Camera-type eye (tissue), 1 donor: ENCODE measurements around the gene RTF2. TPM values are rescaled to one million over a fixed set of nuclear protein-coding genes. Genes with fewer than 3 reads are reported as not detected.

ENCODE experiments used
- total RNA-seq: library from RNA; depleted of rRNA; stranded (reverse); fragments of >200 nt; gene quantifications from one replicate; pipeline ENCODE4 v1.2.3, GENCODE V29; 2014

Gene RTF2, protein sequence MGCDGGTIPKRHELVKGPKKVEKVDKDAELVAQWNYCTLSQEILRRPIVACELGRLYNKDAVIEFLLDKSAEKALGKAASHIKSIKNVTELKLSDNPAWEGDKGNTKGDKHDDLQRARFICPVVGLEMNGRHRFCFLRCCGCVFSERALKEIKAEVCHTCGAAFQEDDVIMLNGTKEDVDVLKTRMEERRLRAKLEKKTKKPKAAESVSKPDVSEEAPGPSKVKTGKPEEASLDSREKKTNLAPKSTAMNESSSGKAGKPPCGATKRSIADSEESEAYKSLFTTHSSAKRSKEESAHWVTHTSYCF
- total RNA-seq = 66.9 TPM

DNA sequence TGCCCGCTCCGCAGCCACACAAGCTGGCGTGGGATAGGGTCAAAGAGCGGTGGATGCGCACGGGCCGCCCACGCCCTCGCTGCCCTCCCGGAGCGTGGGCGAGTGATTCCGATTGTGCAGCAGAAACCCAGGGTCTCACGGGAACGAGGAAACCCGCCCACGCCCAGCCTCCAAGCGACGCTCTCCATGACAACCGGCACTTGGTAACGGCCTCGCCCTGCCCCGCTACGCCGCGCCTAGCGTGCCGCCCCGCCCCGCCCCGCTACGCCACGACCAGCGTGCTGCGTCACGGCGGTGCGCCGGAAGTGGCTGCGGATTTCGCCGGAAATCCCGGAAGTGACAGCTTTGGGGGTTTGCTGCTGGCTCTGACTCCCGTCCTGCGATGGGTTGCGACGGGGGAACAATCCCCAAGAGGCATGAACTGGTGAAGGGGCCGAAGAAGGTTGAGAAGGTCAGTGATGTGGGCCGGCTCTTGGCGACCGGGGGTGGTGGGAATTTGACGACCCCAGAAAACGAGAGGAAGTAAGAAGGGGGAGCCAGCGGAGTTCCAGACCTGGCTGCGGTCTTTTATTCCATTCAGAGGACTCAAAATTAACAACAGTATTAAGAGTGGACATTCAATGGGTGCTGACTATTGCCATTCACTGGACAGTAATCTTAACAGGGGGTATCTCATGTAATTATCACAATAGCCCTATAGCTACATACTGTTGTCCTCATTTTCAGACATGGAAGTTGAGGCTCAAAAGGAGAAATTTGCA, at the start of gene RTF2:
Gene RTF2, plus strand, starts transcription at position 312 of the 761 bp plus-strand sequence. Its CDS starts 71 bp downstream, at position 383.

DNA sequence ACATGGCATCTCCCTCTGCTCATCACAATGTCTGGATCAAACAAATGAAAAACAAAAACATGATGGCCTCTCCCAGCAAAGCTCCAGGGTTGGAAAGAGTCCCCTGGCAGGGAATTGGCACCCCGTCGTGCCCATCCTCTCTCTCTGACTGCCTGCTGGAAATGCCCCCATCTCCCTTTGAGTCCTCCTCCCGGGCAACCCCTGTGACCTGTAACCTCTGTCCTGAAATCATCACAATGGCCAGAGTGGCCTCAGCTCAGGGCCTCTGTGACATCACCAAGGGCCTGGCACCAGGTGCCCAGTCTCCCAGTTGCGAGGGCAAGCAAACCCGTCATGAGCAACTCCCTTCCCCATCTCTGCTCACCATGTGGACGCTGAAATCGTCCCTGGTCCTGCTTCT, 56.0 kb downstream of the RTF2 start, which contains the start of gene FAM209A:
Gene FAM209A, plus strand, starts transcription at position 301 of the 400 bp plus-strand sequence. Its CDS starts 65 bp downstream, at position 366.

DNA sequence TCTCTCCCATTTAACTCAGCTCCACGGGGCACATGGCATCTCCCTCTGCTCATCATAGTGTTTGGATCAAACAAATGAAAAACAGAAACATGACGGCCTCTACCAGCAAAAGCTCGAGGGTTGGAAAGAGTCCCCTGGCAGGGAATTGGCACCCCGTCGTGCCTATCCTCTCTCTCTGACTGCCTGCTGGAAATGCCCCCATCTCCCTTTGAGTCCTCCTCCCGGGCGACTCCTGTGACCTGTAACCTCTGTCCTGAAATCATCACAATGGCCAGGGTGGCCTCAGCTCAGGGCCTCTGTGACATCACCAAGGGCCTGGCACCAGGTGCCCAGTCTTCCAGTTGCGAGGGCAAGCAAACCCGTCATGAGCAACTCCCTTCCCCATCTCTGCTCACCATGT, 64.5 kb downstream of the RTF2 start, which contains the start of gene FAM209B:
Gene FAM209B, plus strand, starts transcription at position 301 of the 400 bp plus-strand sequence. Its CDS starts 96 bp downstream, at position 397.

Other genes starting within 250 kb of the RTF2 start
- gene MC3R, start 219.9 kb upstream of the RTF2 start, total RNA-seq = not detected
- 38.4 TPM for gene FAM210B, start 109.7 kb upstream of the RTF2 start, total RNA-seq
- gene AURKA, start 76.4 kb upstream of the RTF2 start, total RNA-seq = 9.7 TPM
- 41.1 TPM for gene CSTF1, start 76.0 kb upstream of the RTF2 start, total RNA-seq
- gene CASS4, start 56.4 kb upstream of the RTF2 start, total RNA-seq = 1.4 TPM
- 0.77 TPM for gene FAM209A, start 56.1 kb downstream of the RTF2 start, total RNA-seq
- gene FAM209B, start 64.6 kb downstream of the RTF2 start, total RNA-seq = not detected
- gene TFAP2C, start 160.7 kb downstream of the RTF2 start, total RNA-seq = 13.0 TPM